ENCODE measurements around the gene EEPD1.
"Not testable (repeated sequence)": the region's sequence is repeated elsewhere in the genome, so short reads cannot be mapped to it uniquely, and the experiment has no call there.

The EEPD1 gene

DNA sequence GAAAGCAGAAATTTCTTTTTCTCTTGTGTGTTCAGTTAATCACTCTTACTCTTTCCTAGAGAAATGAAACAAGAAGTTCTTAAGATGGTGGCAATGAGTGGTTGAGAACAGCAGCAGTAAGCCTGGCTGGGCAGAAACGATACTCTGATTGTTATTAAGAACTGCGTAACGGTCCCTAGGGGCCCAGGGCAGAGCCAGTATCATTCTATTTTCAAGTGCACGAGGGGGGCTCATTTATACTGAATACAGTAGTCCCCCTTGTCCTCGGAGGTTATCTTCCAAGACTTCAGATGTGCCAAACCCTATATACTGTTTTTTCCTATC lies 64.9 kb downstream of the EEPD1 start:
- DNase-seq = no peak

DNA sequence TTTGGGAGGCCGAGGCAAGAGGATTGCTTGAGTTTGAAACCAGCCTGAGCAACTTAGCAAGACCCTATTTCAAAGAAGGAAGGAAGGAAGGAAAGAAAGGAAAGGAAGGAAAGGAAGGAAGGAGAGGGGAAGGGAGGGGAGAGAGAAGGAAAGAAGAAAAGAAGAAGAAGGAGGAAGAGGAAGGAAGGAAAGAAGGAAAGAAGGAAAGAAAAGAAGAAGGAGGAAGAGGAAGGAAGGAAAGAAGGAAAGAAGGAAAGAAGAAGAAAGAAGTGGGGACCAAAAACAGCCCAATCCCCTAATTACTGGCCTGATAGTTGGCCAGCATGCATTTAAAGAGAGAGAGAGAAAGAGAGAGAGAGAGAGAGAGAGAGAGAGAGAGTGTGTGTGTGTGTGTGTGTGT lies 66.4 kb downstream of the EEPD1 start:
- DNase-seq = no peak

DNA sequence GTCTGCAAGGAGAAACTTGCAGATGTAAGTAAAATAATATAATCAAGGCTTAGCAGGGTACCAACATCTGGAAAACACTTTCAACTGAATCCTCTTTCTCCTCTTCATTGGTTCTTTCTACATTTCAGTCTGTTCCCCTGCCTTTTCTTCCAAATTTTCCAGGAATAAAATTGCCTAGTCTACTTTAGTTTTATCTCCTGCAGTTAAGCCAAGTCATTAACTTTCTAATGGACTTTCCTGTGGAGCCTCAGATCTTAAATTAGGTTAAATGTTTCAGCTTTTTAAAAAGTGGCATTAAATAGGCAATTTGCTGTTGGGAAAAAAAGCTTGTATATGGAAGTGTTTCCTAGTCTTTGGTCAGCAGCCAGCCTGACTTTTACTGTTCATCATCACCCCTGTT lies 70.8 kb downstream of the EEPD1 start:
- DNase-seq = no peak

DNA sequence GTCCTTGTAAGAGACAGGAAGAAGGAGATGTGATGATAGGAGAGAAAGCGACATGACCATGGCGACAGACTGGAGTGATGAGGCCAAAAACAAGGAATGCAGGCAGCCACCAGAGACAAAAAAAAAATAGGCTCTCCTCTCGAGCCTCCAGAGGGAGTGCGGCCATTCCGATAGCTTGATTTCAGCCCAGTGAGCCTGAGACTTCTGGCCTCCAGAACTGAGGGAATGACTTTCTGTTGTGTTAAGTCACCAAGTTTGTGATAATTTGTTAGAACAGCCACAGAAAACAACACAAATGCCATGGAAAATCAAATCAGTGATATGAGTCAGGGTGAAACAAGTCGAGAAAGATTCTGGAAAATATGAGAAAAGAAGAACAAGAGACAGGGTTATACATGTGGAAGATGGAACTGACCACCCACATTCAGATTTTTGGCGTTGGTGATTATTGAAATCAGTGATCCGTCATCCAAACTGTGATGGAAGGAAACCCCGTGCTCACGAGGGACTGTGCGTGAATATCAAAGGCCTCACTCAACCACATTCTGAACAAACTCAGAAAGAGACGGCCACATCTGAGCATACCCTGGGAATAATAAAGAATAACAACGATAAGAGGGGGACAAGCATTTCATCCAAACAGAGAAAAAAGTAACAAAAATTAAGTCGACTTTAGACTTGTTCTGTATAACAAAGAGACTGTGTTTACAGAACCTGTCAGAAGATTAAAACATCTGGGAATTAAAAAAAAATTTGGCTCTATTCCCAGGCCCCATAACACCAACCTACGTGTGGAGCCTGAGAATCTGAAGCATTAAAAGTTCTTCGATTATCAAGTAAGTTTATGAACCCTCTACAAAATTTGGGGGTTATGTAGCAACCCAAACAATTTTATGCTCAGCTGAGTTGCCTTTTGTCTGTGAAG lies 72.1 kb downstream of the EEPD1 start:
- no peak for DNase-seq

DNA sequence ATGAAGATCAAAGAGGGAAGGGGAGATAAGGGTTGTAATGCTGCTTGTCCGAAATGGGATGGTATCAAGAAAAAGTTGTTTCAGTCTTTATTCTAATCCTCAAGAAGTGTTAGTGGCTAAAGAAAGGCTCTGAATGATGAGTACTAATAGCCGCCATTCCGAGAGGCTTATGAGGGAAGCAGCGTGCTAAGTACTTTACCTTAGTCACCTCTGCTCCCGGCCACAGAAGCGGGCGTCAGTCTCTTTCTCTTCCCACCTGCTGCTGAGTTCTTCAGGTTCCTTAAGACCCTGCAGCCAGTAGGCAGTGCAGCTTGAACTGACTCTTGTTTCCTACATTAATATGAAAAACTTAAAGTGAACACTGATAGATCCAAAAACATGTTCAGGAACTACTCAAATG lies 73.1 kb downstream of the EEPD1 start:
- DNase-seq = no peak

DNA sequence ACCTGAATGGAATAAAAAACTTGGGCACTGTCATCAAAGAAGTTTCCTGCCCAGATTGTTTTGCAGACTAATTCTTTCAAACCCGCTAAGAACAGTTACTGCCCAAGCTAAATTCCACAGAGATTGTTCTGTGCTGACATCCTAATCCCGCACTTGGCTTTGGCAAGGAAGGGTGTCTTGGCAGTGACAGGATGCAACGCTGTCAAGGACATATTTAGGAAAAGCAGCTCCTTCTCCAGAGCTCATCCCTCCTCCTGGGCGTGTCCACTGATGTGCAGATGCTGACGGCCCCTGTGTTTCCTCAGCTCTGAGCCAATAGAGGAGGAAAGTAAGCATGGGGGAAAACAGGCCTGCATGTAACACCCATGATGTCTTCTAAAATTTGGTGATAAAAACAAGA lies 74.2 kb downstream of the EEPD1 start:
- no peak for DNase-seq

DNA sequence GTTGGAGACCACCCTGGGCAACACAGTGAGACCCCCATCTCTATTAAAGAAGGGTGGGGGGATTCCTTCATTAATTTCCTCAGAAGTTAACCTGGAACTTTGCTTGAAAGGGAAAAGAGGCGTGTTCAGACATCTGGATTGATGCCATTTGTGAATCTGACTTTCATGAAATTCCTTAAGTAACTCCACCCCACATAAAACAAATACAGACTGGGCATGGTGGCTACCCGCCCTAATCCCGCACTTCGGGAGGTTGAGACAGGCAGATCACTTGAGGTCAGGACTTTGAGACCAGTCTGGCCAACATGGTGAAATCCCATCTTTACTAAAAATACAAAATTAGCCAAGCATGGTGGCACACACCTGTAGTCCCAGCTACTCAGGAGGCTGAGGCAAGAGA lies 75.0 kb downstream of the EEPD1 start:
- no peak for DNase-seq

DNA sequence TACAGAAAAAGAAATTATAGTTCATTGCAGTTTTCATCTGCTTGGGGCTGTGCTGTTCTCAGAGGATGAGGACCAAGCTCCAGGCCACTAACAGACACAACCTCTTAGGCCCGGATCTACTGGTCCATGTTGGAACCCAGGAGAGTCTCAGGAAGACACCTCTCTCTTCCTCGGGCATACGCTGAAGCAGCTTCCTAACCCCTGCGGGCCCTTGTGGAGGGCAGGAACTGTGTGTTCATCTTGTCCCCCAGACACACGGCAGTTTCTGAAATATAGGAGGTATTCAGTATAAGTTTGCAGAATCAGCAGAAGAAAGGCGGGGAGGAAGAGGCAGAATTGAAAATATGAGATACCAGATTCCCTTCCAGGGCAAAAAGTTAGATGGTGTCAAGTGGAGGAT lies 78.4 kb downstream of the EEPD1 start:
- DNase-seq = no peak

DNA sequence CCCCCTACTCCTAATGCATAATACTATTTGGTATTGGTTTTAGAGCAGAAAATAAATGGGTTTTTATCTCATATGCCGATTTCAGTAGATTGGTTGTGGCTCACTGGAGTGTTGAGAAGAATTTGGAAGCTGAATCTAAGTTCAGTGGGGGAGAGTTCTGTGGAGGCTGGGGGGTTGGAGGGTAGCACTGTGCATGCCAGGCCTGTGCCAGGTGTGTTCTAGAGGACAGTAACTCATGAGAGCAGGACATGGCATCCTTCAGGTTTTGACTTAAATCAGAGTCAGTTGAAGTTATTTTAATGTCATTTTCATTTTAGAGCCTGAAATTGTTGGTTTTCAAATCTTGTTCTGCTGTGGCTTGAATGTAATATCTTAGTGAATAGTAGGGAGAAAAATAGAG lies 79.5 kb downstream of the EEPD1 start:
- DNase-seq = no peak

DNA sequence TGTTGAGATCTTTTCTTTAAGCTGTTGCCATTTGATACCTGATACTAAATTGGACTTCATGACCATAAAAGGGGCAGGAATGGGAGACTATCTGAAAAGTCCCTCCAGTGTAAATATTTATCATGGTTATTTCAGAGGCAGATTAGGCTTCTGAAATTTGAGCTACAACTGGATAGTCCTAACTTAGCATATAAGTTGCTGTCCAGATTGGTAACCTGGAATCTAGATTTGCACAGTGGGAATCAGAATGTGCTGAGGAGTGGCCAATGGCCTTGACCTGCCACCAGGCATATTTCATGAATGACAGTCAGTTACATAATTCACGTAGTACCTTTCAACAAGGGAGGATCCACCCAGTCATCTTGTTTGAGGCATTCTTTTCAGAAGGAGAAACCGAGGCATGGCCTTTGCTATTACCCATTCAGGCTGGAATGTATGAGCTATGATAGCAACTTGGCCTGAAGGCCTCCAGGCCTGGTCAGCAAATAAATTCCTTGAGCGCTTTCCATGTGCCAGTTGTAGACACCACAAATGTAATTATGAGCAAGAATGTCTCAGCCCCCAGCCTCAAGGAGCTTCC lies 80.0 kb downstream of the EEPD1 start:
- no peak for DNase-seq

DNA sequence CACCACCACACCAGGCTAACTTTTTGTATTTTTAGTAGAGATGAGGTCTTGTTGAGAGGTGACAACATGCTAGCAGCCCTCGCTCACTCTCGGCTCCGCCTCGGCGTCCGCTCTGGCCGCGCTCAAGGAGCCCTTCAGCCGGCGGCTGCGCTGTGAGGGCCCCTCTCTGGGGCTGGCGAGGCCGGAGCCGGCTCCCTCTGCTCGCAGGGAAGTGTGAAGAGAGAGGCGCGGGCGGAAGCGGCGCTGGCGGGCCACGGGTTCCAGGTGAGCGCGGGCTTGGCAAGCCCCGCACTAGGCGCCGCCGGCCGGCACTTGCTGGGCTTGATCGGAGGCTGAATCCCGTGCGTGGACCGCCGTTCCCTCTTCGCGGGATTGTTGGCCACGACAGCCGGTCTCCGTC lies 83.0 kb downstream of the EEPD1 start:
- DNase-seq = no peak

DNA sequence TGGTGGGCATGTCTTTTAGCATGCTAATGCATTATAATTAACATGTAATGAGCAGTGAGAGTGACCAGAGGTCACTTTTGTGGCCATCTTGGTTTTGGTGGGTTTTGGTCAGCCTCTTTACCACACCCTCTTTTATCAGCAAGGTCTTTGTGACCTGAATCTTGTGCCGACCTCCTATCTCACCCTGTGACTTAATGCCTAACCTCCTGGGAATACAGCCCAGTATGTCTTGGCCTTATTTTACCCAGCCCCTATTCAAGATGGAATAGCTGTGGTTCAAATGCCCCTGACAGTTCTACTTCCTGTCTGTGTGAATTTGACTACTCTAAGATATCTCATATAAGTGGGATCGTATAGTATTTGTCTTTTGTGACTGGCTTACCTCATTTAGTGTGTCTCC lies 85.1 kb downstream of the EEPD1 start:
- no peak for DNase-seq

DNA sequence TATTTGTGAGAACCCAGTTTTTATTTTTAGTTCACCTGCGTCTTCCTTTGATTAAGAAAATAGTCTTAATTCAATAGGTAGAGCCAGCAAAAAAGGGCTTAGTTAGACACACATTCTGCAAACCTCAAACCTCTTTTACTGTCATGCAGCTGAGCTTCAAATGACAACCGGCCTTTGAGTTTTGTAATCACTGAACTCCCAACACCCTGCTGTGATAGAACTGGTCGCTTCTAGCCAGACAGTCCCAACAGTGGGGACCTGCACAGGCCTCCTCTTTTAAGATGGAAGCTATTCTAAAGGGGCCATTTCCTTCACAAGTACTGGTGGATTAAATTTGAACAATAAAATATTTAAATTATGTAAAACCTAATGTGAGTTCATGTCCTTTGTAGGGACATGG lies 90.3 kb downstream of the EEPD1 start:
- DNase-seq = not testable (repeated sequence)

DNA sequence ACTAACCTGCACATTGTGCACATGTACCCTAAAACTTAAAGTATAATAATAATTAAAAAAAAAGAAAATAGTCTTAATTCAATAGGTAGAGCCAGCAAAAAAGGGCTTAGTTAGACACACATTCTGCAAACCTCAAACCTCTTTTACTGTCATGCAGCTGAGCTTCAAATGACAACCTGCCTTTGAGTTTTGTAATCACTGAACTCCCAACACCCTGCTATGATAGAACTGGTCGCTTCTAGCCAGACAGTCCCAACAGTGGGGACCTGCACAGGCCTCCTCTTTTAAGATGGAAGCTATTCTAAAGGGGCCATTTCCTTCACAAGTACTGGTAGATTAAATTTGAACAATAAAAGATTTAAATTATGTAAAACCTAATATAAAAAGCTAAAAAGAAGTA lies 90.9 kb downstream of the EEPD1 start:
- DNase-seq = not testable (repeated sequence)

DNA sequence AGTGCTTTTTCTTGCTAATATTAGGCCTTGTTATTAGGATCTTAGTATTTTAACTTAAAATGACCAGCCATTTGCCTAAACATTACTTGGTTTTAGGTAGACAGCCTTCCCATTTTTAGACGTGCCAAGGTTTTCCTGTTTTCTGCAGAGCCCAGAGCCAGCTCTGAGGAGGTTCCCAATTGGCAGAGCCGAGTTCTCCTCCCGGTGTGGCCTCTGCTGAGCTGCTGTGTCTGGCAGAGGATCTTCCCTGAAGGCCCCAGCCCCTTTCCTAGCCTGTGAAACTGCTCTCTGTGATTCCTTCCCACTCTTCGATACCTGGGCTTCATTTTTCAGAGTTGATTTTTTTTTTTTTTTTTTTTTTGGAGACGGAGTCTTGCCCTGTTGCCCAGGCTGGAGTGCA lies 91.4 kb downstream of the EEPD1 start:
- DNase-seq = no peak

DNA sequence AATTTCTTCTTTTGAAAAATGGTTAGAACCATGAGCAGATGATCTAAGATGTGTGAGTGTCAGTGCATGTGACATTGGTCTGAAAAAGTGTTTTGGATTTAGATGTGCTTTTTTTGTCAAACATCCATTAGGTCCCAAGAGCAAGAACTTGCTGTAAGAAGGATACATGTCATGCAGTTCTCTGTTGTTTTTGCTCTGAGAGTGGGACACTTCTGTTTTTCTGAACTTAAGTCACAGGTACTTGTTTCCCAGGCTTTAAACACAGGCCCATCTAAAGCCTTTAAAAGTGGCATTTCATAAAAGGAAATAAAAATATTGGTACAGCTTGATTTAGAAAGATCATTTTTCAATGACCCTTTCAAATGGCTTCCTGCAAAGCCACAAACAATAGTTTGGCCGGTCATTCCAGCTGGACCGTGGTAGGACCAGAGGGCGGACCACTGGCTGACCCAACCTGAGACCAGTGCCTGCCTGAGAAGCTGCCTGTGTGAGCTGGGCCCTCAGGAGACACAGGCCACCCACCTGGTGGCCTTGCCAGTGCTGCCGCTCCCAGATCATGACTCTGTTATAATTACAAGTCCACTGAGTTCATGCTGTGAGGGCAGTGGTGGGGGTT lies 92.7 kb downstream of the EEPD1 start:
- no peak for DNase-seq

DNA sequence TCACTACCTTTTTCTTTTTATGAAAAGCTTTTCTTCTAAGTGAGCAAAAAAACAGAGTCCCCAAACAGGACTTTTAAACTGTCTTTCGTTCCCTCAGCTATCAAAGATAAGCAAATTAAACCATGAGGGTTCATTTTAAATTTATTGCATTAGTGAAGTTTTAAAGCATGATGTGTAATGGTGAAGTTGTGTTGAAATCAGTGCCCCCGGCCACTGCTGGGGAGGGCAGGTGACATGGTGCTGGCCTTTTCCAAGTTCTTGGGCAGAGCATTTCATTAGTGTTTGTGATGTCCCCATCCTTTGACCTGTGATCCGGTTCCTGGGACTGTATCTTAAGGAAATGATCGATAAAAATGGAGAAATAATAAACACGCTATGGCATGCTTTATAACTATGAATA lies 96.0 kb downstream of the EEPD1 start:
- no peak for DNase-seq

DNA sequence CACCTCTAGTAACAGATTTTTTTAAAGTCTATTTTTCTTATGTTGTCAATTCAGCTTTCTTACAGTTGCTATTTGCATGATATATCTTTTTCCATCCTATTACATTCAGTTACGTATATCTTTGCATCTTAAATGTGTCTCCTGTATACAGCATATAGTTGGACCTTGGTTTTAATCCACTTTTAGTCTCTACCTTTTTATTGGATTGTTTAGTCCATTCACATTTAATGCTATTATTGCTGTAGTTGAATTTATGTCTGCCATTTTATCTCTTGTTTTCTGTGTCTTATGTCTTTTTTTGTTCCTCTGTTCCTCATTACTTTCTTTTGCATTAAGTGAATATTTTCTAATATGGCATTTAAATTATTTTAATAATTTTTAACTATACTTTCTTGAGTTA lies 100.6 kb downstream of the EEPD1 start:
- DNase-seq = no peak

DNA sequence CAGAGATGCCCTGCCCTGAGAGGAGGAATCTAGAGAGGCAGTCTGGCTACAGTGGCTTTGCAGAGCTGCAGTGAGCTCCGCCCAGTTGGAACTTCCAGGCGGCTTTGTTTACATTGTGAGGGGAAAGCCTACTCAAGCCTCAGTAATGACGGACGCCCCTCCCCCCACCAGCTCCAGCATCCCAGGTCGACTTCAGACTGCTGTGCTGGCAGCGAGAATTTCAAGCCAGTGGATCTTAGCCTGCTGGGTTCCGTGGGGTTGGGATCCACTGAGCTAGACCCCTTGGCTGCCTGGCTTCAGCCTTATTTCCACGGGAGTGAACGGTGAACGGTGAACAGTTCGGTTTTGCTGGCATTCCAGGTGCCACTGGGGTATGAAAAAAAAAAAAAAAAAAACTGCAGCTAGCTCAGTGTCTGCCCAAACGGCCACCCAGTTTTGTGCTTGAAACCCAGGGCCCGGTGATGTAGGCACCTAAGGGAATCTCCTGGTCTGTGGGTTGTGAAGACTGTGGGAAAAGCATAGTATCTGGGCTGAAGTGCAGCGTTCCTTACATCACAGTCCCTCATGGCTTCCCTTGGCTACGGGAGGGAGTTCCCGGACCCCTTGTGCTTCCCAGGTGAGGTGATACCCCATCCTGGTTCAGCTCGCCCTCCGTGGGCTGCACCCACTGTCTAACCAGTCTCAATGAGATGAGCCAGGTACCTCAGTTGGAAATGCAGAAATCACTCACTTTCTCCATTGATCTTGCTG lies 105.6 kb downstream of the EEPD1 start:
- not testable (repeated sequence) for DNase-seq

DNA sequence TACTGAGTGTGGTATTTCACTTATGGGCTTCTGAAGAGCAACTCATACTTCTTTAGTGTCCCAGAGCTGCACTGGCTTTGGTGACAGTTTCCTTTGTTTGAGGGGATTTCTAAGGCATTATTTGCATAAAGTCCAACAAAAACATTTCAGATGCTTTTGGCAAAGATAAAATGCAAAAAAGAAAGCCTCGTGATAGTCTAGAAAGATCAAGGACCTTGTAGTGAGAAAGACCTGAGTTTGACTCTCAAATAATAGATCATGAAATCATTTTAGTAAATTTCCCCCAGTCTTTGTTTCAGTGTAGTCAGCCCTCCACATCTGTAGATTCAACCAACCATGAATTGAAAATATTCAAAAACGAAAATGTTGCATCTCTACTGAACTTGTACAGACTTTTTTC lies 107.4 kb downstream of the EEPD1 start:
- no peak for DNase-seq

DNA sequence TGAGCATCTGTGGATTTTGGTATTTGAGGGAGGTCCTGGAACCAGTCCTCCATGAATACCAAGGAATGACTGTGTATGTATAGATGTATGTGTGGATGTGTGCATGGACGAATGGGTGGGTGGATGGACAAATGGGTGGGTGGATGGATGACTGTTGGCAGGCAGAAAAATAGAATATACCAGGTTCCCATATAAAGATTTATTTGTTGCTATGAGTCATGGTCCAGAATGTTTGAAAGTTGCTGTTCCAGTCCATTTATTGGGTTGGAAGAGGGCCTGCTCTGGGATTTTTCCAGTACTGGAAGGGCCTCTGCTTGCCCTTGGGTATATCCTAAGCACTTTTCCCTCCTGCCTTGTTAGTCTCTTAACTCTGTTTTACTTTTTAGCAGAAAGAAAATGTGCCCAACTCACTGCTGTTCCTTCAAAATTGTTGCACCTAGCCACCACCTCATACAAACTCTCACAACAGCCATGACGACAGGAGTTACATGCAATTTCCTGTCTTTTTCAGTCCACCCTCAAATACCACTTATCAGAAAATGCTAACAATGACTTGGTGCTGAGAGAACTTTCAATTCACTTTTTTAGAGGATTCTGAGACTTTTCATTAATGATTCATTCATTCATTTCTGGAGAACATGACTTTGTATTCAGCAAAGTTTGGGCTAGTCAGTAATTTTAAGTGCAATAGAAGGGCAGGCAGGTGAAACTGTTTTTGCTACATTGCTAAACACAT lies 108.1 kb downstream of the EEPD1 start:
- DNase-seq = no peak

DNA sequence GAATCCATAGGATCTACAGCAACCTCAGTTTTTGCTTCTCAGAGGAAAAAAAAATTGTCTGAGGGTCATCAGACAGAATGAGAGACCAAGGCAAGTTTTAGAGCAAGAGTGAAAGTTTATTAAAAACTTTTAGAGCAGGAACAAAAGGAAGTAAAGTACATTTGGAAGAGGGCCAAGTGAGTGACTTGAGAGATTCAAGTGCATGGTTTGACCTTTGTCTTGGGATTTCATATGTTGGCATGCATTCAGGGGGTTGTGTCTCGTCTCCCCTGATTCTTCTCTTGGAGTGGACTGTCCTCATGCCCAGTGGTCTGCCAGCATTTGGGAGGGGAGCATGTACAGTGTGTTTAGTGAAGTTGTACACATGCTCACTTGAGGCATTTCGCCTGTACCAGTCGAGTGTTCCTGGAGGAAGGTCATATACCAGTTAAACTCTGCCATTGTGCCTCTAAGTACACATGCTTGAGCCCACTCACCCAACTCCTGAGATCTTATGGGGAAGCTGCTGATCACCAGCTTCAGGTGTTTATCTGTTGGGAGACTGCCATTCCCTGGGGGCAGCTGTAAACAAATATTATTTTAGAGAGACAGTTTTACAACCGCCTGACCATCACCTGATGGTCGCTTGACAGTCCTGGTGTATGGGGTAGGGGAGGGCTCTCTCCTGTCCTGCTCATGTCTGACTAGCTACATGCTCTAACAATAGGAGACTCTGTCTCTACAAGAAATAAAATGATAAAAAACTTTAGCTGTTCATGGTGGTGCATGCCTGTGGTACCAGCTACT lies 109.4 kb downstream of the EEPD1 start:
- DNase-seq = no peak

All from activated T-cell treated with anti-CD3 and anti-CD28 coated beads, Interleukin-2, amount 50 U/mL, for 1 hour (primary cell).